Ascending aorta (tissue), 2 donors: ENCODE measurements around the gene MYO3B. TPM values are rescaled to one million over a fixed set of nuclear protein-coding genes. Genes with fewer than 3 reads are reported as not detected.

Experiments
- DNase-seq, 2 donors: peaks; one replicate each; pipeline ENCODE4 v3.0.0-alpha.2; 2019; ENCODE audit warnings: low spot score in 2 of 2
- H3K27ac ChIP-seq, 2 donors: fragments of 200-600 bp; sonication (generic); one replicate each; pipeline ENCODE4 v1.5.1; 2016 to 2017; ENCODE audit warnings: mild to moderate bottlenecking in 1 of 2
- H3K27me3 ChIP-seq: fragments of 200-600 bp; sonication (generic); one replicate; pipeline ENCODE4 v1.5.1; 2017
- H3K36me3 ChIP-seq, 2 donors: fragments of 200-600 bp; sonication (generic); one replicate each; pipeline ENCODE4 v1.5.1; 2016
- H3K4me1 ChIP-seq, 2 donors: fragments of 200-600 bp; sonication (generic); one replicate each; pipeline ENCODE4 v1.5.1; 2016 to 2017; ENCODE audit warnings: mild to moderate bottlenecking in 1 of 2
- H3K4me3 ChIP-seq, 2 donors: fragments of 200-600 bp; sonication (generic); one replicate each; pipeline ENCODE4 v1.5.1; 2016 to 2017; ENCODE audit warnings: mild to moderate bottlenecking in 1 of 2
- H3K9me3 ChIP-seq, 2 donors: fragments of 200-600 bp; sonication (generic); one replicate each; pipeline ENCODE4 v1.5.1; 2016
- intact Hi-C: fragments of 100-400 bp; cut with DNase I; formaldehyde crosslinking; loops from one replicate; pipeline ENCODE4 v1.15.1; 2023
- total RNA-seq: library from RNA; depleted of rRNA; stranded (reverse); fragments of >200 nt; gene quantifications from one replicate; pipeline ENCODE4 v1.1.0, GENCODE V29; 2016
- TF ChIP-seq, protein P1 (sequence below), 3 experiments: fragments of 200-600 bp in 2 of 3; fragments of 450-650 bp in 1 of 3; sonication (generic) in 2 of 3; IDR thresholded peaks; one replicate each; pipeline ENCODE4 v1.5.1; 2016 to 2019; ENCODE audit warnings: antibody characterized with exemption in 3 of 3, mild to moderate bottlenecking in 1 of 3, moderate library complexity in 1 of 3

The MYO3B gene
- total RNA-seq, 1 donor from 2014 or later = not detected

- intact Hi-C loops = loop anchor here (1.0 to 5.0 kb wide), 3 partner anchors 29 to 216 kb away; partner anchors contain the start of gene ERICH2
- peaks cover 0 to 6% of the 10 kb centered on the region in 2 donors for H3K9me3 ChIP-seq
- H3K4me1 ChIP-seq = peaks cover 6 to 17% of the 10 kb centered on the region in 2 donors
- no peaks in the 10 kb centered on the region for H3K27me3 ChIP-seq
- H3K4me3 ChIP-seq = no peak overlapping the region
- H3K27ac ChIP-seq = peak overlapping the region; percentile 81 to 91
- DNase-seq = peak; percentile 69 to 96
- no peaks in the 10 kb centered on the region for H3K36me3 ChIP-seq
- TF ChIP-seq, protein P1, sequence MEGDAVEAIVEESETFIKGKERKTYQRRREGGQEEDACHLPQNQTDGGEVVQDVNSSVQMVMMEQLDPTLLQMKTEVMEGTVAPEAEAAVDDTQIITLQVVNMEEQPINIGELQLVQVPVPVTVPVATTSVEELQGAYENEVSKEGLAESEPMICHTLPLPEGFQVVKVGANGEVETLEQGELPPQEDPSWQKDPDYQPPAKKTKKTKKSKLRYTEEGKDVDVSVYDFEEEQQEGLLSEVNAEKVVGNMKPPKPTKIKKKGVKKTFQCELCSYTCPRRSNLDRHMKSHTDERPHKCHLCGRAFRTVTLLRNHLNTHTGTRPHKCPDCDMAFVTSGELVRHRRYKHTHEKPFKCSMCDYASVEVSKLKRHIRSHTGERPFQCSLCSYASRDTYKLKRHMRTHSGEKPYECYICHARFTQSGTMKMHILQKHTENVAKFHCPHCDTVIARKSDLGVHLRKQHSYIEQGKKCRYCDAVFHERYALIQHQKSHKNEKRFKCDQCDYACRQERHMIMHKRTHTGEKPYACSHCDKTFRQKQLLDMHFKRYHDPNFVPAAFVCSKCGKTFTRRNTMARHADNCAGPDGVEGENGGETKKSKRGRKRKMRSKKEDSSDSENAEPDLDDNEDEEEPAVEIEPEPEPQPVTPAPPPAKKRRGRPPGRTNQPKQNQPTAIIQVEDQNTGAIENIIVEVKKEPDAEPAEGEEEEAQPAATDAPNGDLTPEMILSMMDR (IDR thresholded peaks at IDR 0.05) = no peak
Measured at GRCh38 chr2:170554278-170554955, 376.5 kb downstream of the MYO3B start.

DNA sequence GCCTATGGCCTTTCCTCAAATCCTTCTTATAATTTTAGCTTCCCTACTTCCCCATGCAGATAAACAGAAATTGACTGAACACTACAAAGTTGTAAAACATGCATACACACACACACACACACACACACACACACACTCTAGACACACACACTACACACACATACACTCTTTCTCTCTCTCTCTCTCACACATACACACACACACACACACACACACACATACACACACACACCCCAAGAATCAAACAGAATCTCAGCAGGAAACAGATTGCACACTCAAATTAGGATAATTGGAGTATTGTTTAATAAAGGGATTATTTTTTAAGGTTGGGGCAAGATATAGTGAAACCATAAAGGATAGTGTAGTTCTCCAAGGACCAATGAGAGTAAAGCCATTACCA lies 385.0 kb downstream of the MYO3B start:
- Histone ChIP-seq H3K9me3 (no peaks in the 10 kb centered on the region), H3K4me1 (no peaks in the 10 kb centered on the region), H3K4me3 (no peak overlapping the region), H3K27ac (no peak overlapping the region), H3K36me3 (no peaks in the 10 kb centered on the region), H3K27me3 (no peaks in the 10 kb centered on the region)
- intact Hi-C loops = no loop called here
- TF ChIP-seq, protein P1 (IDR thresholded peaks at IDR 0.05) = no peak
- no peak for DNase-seq

DNA sequence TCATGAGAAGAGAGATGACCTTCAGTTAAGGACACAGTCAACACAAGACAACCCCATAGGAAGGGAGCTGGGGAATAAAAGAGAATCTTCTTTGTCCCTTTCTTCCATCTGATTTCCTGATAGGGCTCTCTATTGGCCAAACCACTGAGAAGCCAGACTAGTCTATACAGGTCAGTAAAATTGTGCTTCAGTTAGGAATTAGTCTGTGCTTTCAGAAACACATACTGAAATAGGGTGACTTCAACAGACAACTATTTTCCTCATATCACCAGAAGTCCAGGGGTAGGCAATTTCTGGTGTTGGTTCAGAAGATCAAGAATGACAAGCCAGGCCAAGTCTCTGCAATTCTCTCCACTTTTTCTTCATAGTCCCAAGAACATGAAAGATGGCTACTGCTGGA lies 385.5 kb downstream of the MYO3B start:
- Histone ChIP-seq H3K4me1 (no peaks in the 10 kb centered on the region), H3K36me3 (no peaks in the 10 kb centered on the region), H3K9me3 (no peaks in the 10 kb centered on the region), H3K4me3 (no peak overlapping the region), H3K27me3 (no peaks in the 10 kb centered on the region), H3K27ac (no peak overlapping the region)
- TF ChIP-seq, protein P1 (IDR thresholded peaks at IDR 0.05) = no peak
- intact Hi-C loops = no loop called here
- no peak for DNase-seq

- Histone ChIP-seq H3K4me1 (no peaks in the 10 kb centered on the region), H3K9me3 (no peaks in the 10 kb centered on the region), H3K4me3 (no peak overlapping the region), H3K27me3 (no peaks in the 10 kb centered on the region), H3K36me3 (no peaks in the 10 kb centered on the region), H3K27ac (no peak overlapping the region)
- intact Hi-C loops = no loop called here
- no peak for DNase-seq
- TF ChIP-seq, protein P1 (IDR thresholded peaks at IDR 0.05) = no peak
Measured at GRCh38 chr2:170566138-170566537, 388.2 kb downstream of the MYO3B start.

DNA sequence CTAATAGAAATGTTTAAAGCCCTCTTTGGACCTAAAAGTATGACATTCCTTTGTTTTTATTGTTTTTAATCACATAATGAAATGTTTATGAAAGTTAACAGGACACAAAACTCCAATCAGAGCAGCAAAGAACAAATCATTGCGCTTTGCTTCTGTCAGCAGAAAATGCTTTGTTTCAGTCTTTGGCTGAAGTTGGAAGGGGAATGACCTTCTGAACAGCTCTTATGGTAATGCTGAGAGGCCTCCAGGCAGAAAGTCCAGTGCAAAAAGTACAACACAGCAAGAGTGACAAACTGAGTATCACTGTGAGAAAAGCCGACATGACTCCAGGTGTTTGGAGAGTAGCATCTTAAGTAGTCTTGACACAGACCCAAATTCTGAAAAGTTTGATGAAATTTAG lies 389.5 kb downstream of the MYO3B start:
- H3K4me3 ChIP-seq = no peak overlapping the region
- DNase-seq = no peak
- TF ChIP-seq, protein P1 (IDR thresholded peaks at IDR 0.05) = no peak
- H3K27me3 ChIP-seq = no peaks in the 10 kb centered on the region
- intact Hi-C loops = no loop called here
- no peak overlapping the region for H3K27ac ChIP-seq
- no peaks in the 10 kb centered on the region for H3K4me1 ChIP-seq
- no peaks in the 10 kb centered on the region for H3K36me3 ChIP-seq
- H3K9me3 ChIP-seq = no peaks in the 10 kb centered on the region
